ENCODE data around the gene CRADD.

GRCh38 chr12:93743229-93743998 lies 66.2 kb downstream of the CRADD start:
- TF ChIP-seq EZH2 (IDR thresholded peaks at IDR 0.05; ENCODE audit: insufficient read depth, poor library complexity, severe bottlenecking) (no peak), EZH2phosphoT487 (IDR thresholded peaks at IDR 0.05; ENCODE audit: insufficient read depth, low read depth) (no peak)

All from GM23248 (cell line).